ENCODE results near the gene NCOA3. TPM values are rescaled to one million over a fixed set of nuclear protein-coding genes. Genes with fewer than 3 reads are reported as not detected.

The NCOA3 gene
- 10 to 100 TPM; 64.4 to 89.2 (median 68.9) TPM for total RNA-seq
- 64.7 TPM for total RNA-seq (2013)
- 157 to 595 (median 276) reads per million in 29 experiments for total RNA-seq

DNA sequence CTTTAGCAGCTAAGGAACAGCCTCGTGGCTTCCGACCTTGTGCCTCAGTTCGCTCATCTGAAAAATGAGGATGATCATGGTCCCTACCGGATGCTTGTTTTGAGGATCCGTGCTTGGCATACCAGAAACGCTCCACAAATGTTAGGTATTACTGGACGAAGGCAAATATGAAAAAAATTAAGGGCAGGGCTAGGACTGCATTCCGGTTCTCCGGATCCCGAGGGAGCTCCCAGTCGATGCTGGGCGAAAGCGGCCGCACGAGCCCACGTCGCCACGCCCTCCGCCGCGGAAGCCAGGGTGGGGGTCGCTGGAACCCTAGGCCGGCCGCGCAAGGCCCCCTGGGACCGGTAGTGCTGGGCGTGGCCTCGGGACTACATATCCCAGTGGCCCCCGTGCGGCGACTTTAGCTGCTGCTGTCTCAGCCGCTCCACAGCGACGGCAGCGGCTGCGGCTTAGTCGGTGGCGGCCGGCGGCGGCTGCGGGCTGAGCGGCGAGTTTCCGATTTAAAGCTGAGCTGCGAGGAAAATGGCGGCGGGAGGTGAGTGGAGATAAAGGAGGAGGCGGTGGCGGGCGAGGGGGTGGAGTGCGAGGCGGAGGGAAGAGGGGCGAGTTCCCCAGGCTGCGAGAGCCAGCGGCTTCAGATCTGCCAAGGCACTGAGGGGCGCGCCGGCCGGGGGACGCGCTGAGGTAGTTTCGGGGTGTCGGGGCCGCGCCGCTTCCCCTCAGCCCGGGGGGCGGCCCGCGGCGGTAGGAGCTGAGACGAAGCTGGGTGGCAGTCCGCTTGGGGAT lies at the start of gene NCOA3:
TSS of gene NCOA3 (plus strand) at position 406 of the 789 bp plus-strand sequence. CDS start 120,361 bp downstream, outside the sequence.
- H3K4me3 Mint-ChIP-seq = peak within 1 kb of the TSS; percentile 98 to 99 (median 99)

DNA sequence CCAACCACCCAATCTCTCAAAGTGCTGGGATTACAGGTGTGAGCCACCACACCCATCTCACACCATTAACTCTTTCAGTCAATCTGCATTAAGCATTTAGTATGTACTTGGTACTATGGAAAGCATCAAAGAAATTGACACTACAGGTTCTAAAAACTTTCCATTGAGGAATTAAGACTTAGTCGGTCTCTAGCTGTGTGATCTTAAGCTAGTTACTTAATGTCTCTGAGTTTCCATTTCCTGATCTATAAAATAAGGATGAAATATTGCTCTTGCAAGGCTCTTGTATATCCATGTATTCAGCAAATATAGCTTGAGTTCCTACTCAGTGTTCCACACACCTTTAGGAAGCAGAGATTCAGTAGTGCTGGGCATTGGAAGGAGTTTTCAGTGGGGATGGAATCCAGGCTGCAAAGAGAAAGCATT lies 48.9 kb upstream of the NCOA3 start:
- ChIA-PET CTCF (interaction anchor here in 1 of 2 donors (0.5 kb wide), 1 partner anchor 68 kb away, joined by 4 read pairs; no protein-coding TSS in a partner anchor), POLR2A (no interaction called here)
- H3K27me3 Mint-ChIP-seq = no peaks in the 10 kb centered on the region
- H3K36me3 Mint-ChIP-seq = no peaks in the 10 kb centered on the region
- peaks cover 0 to 5% (median 0%) of the 10 kb centered on the region in 3 donors for H3K4me1 Mint-ChIP-seq
- no peak overlapping the region for H3K27ac ChIP-seq (ENCODE audit: low read length)
- no peak overlapping the region for H3K27ac Mint-ChIP-seq
- WGBS (ENCODE audit: insufficient coverage) = no CpG with 5 or more reads among the region's 1 CpG
- no peaks in the 10 kb centered on the region for H3K9me3 Mint-ChIP-seq
- no peaks in the 10 kb centered on the region for H3K4me1 ChIP-seq (ENCODE audit: control insufficient read depth in 1 of 2, extremely low read depth in 1 of 2, insufficient read depth in 2 of 2, low read length in 2 of 2)
- ATAC-seq (replicated peaks in 1 of 4) = no peak
- H3K36me3 ChIP-seq (ENCODE audit: control insufficient read depth in 2 of 2, extremely low read depth in 1 of 2, insufficient read depth in 1 of 2, low read length in 1 of 2) = no peaks in the 10 kb centered on the region
- H3K27me3 ChIP-seq (replicated peaks in 1 of 2; ENCODE audit: control insufficient read depth in 2 of 2, extremely low read depth in 1 of 2, insufficient read depth in 2 of 2, low read length in 1 of 2) = no peaks in the 10 kb centered on the region
- H3K4me3 Mint-ChIP-seq = no peak overlapping the region
- no peak for DNase-seq
- no peak overlapping the region for H3K4me3 ChIP-seq (ENCODE audit: control insufficient read depth in 1 of 2, extremely low read depth in 1 of 2, low read length in 1 of 2)
- no peaks in the 10 kb centered on the region for H3K9me3 ChIP-seq

More for the DNA sequence above, at the start of gene NCOA3:
- Mint-ChIP-seq H3K36me3 (peaks cover under 1% of the 10 kb centered on the region), H3K27me3 (no peaks in the 10 kb centered on the region), H3K9me3 (no peaks in the 10 kb centered on the region), H3K4me1 (peaks cover 44 to 46% (median 44%) of the 10 kb centered on the region in 3 donors), H3K27ac (peak within 1 kb of the TSS; percentile 93 to 97)
- H3K4me3 ChIP-seq (ENCODE audit: control insufficient read depth in 1 of 2, extremely low read depth in 1 of 2, low read length in 1 of 2) = peak within 1 kb of the TSS; percentile 85
- no peaks in the 10 kb centered on the region for H3K36me3 ChIP-seq (ENCODE audit: control insufficient read depth in 2 of 2, extremely low read depth in 1 of 2, insufficient read depth in 1 of 2, low read length in 1 of 2)
- H3K9me3 ChIP-seq = no peaks in the 10 kb centered on the region
- no peaks in the 10 kb centered on the region for H3K27me3 ChIP-seq (replicated peaks in 1 of 2; ENCODE audit: control insufficient read depth in 2 of 2, extremely low read depth in 1 of 2, insufficient read depth in 2 of 2, low read length in 1 of 2)
- peaks cover 16 to 22% of the 10 kb centered on the region in 2 experiments for H3K4me1 ChIP-seq (ENCODE audit: control insufficient read depth in 1 of 2, extremely low read depth in 1 of 2, insufficient read depth in 2 of 2, low read length in 2 of 2)
- DNase-seq (peak; percentile 73 to 93 (median 83)), ATAC-seq (replicated peaks in 1 of 4) (peak; percentile 86 to 89 (median 88))
- ChIA-PET POLR2A (interaction anchor here (0.6 to 1.2 kb wide), 5 partner anchors 8 to 59 kb away, joined by 3 to 5 read pairs (median 4); no protein-coding TSS in a partner anchor), CTCF (interaction anchor here (0.5 to 1.3 kb wide), 7 partner anchors 12 to 227 kb away, joined by 3 to 6 read pairs (median 5); no protein-coding TSS in a partner anchor)
- 0% methylated on average over 68 of the region's 74 CpGs for WGBS (ENCODE audit: insufficient coverage)
- H3K27ac ChIP-seq (ENCODE audit: low read length) = peak within 1 kb of the TSS; percentile 71

DNA sequence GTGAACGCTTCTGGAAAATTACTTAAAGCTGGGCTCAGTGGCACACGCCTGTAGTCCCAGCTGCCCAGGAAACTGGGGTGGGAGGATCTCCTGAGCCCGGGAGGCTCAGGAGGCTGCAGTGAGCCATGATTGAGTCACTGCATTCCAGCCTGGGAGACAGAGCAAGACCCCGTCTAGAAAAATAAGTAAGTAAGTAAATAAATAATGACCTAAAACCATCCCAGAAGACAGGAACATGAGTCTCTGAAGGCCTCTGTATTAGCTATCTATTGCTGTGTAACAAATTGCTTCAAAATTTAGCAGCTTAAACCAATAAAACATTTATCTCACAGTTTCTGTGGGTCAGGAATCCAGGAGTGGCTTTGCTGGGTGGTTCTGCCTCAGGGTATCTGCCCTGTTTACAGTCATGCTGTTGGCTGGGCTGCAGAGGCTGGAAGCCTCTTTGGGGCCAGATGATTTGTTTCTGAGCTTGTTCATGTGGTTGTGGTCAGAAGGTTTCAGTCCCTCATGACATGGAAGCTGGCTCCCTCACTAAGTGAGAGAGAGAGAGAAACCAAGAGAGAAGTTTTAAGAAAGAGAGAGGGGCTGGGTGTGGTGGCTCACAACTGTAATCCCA lies 48.4 kb upstream of the NCOA3 start:
- POLR2A ChIA-PET = no interaction called here
- no peak for DNase-seq

GRCh38 chr20:47454298-47455132 lies 47.2 kb upstream of the NCOA3 start:
- H3K27ac ChIP-seq (ENCODE audit: low read length) = no peak overlapping the region
- Mint-ChIP-seq H3K4me1 (peaks cover 0 to 5% (median 0%) of the 10 kb centered on the region in 3 donors), H3K27ac (no peak overlapping the region), H3K9me3 (no peaks in the 10 kb centered on the region), H3K36me3 (no peaks in the 10 kb centered on the region), H3K27me3 (no peaks in the 10 kb centered on the region), H3K4me3 (no peak overlapping the region)
- no peaks in the 10 kb centered on the region for H3K36me3 ChIP-seq (ENCODE audit: control insufficient read depth in 2 of 2, extremely low read depth in 1 of 2, insufficient read depth in 1 of 2, low read length in 1 of 2)
- POLR2A ChIA-PET = no interaction called here
- 100% methylated on average over 5 of the region's 10 CpGs for WGBS (ENCODE audit: insufficient coverage)
- ATAC-seq (replicated peaks in 1 of 4) = no peak
- H3K27me3 ChIP-seq (replicated peaks in 1 of 2; ENCODE audit: control insufficient read depth in 2 of 2, extremely low read depth in 1 of 2, insufficient read depth in 2 of 2, low read length in 1 of 2) = no peaks in the 10 kb centered on the region
- no peaks in the 10 kb centered on the region for H3K9me3 ChIP-seq
- DNase-seq = no peak
- CTCF ChIA-PET = no interaction called here
- no peak overlapping the region for H3K4me3 ChIP-seq (ENCODE audit: control insufficient read depth in 1 of 2, extremely low read depth in 1 of 2, low read length in 1 of 2)
- no peaks in the 10 kb centered on the region for H3K4me1 ChIP-seq (ENCODE audit: control insufficient read depth in 1 of 2, extremely low read depth in 1 of 2, insufficient read depth in 2 of 2, low read length in 2 of 2)

More for the DNA sequence above, 48.4 kb upstream of the NCOA3 start:
- no peaks in the 10 kb centered on the region for H3K27me3 ChIP-seq (replicated peaks in 1 of 2; ENCODE audit: control insufficient read depth in 2 of 2, extremely low read depth in 1 of 2, insufficient read depth in 2 of 2, low read length in 1 of 2)
- CTCF ChIA-PET = interaction anchor here in 1 of 2 donors (0.5 kb wide), 1 partner anchor 69 kb away, joined by 4 read pairs; no protein-coding TSS in a partner anchor
- no peak overlapping the region for H3K4me3 ChIP-seq (ENCODE audit: control insufficient read depth in 1 of 2, extremely low read depth in 1 of 2, low read length in 1 of 2)
- no peak overlapping the region for H3K27ac ChIP-seq (ENCODE audit: low read length)
- no peaks in the 10 kb centered on the region for H3K36me3 Mint-ChIP-seq
- no peaks in the 10 kb centered on the region for H3K36me3 ChIP-seq (ENCODE audit: control insufficient read depth in 2 of 2, extremely low read depth in 1 of 2, insufficient read depth in 1 of 2, low read length in 1 of 2)
- H3K27me3 Mint-ChIP-seq = no peaks in the 10 kb centered on the region
- no peaks in the 10 kb centered on the region for H3K9me3 ChIP-seq
- ATAC-seq (replicated peaks in 1 of 4) = no peak
- no peak overlapping the region for H3K4me3 Mint-ChIP-seq
- H3K27ac Mint-ChIP-seq = peak overlapping the region in 1 of 2 donors; percentile 17
- no peaks in the 10 kb centered on the region for H3K9me3 Mint-ChIP-seq
- 100% methylated on average over 2 of the region's 4 CpGs for WGBS (ENCODE audit: insufficient coverage)
- peaks cover 0 to 5% (median 0%) of the 10 kb centered on the region in 3 donors for H3K4me1 Mint-ChIP-seq
- no peaks in the 10 kb centered on the region for H3K4me1 ChIP-seq (ENCODE audit: control insufficient read depth in 1 of 2, extremely low read depth in 1 of 2, insufficient read depth in 2 of 2, low read length in 2 of 2)

DNA sequence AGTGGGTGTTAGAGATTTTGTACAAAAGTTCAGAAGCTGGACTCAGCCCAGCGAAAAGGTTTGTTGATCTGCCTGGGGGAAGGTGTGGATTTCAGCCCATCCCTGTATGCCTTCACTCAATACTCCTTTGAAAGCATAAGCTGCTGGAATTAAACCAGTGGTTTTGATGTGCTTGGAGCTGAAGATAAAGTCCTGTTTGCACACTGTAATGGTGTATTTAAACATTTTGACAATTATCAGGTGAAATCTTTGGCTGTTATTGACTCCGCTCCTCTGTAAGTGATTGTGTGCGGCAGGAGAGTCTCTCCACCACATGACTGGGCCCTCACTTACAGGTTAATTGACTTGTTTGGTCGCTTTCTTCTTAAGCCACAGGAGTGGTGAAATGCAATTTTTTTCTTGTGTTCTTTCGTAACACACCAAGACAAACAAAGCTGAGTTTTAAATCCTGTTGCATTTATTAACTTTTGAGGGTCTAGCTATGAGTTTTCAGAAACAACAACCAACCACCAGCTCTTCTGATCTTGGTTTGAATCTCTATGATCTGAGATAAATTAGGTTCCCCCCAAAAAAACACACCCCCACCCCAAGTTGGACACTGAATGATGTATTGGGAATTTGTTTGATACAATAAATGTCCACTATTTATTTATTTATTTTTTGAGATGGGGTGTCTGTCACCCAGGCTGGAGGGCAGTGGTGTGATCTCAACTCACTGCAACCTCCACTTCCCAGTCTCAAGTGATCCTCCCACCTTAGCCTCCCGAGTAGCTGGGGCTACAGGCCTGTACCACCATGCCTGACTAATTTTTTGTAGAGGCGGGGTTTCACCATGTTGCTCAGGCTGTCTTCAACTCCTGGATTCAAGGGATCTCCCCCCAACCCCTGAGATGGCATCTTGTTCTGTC lies 46.3 kb upstream of the NCOA3 start:
- POLR2A ChIA-PET = interaction anchor here in 1 of 2 donors (0.6 kb wide), 1 partner anchor 9 kb away, joined by 3 read pairs; no protein-coding TSS in a partner anchor
- no peak overlapping the region for H3K27ac ChIP-seq (ENCODE audit: low read length)
- H3K4me3 ChIP-seq (ENCODE audit: control insufficient read depth in 1 of 2, extremely low read depth in 1 of 2, low read length in 1 of 2) = no peak overlapping the region
- Mint-ChIP-seq H3K4me3 (no peak overlapping the region), H3K36me3 (no peaks in the 10 kb centered on the region), H3K9me3 (no peaks in the 10 kb centered on the region), H3K27ac (no peak overlapping the region), H3K4me1 (peaks cover 0 to 5% (median 0%) of the 10 kb centered on the region in 3 donors), H3K27me3 (no peaks in the 10 kb centered on the region)
- no peaks in the 10 kb centered on the region for H3K27me3 ChIP-seq (replicated peaks in 1 of 2; ENCODE audit: control insufficient read depth in 2 of 2, extremely low read depth in 1 of 2, insufficient read depth in 2 of 2, low read length in 1 of 2)
- no peaks in the 10 kb centered on the region for H3K4me1 ChIP-seq (ENCODE audit: control insufficient read depth in 1 of 2, extremely low read depth in 1 of 2, insufficient read depth in 2 of 2, low read length in 2 of 2)
- DNase-seq (no peak), ATAC-seq (replicated peaks in 1 of 4) (no peak)
- H3K9me3 ChIP-seq = no peaks in the 10 kb centered on the region
- 87% methylated on average over 3 of the region's 7 CpGs for WGBS (ENCODE audit: insufficient coverage)
- CTCF ChIA-PET = no interaction called here
- H3K36me3 ChIP-seq (ENCODE audit: control insufficient read depth in 2 of 2, extremely low read depth in 1 of 2, insufficient read depth in 1 of 2, low read length in 1 of 2) = no peaks in the 10 kb centered on the region
